Gastroesophageal sphincter (tissue), 4 donors: ENCODE measurements around the gene CORO2B. TPM values are rescaled to one million over a fixed set of nuclear protein-coding genes. Genes with fewer than 3 reads are reported as not detected.
"Not testable (repeated sequence)": the region's sequence is repeated elsewhere in the genome, so short reads cannot be mapped to it uniquely, and the experiment has no call there.

Experiments
- ATAC-seq: fragments of 150-250 bp; one replicate; pipeline ENCODE4 v1.9.1; 2016; ENCODE audit warnings: mild to moderate bottlenecking, moderate library complexity
- H3K27ac ChIP-seq, 4 donors: fragments of 200-600 bp; sonication (generic) in 3 of 4; 1 replicate in 3 of 4; 2 replicates in 1 of 4; pipeline ENCODE4 v1.5.1; 2016 to 2019
- H3K27me3 ChIP-seq: fragments of 200-600 bp; sonication (generic); one replicate; pipeline ENCODE4 v1.5.1; 2019
- H3K36me3 ChIP-seq, 2 donors: fragments of 200-600 bp; sonication (generic); one replicate each; pipeline ENCODE4 v1.5.1; 2019; ENCODE audit warnings: control low read depth in 1 of 2
- H3K4me1 ChIP-seq, 3 donors: fragments of 200-600 bp; sonication (generic); 1 replicate in 2 of 3; 2 replicates in 1 of 3; pipeline ENCODE4 v1.5.1; 2016 to 2019; ENCODE audit warnings: control low read depth in 2 of 3
- H3K4me3 ChIP-seq, 2 donors: fragments of 200-600 bp; sonication (generic); one replicate each; pipeline ENCODE4 v1.5.1; 2019; ENCODE audit warnings: mild to moderate bottlenecking in 1 of 2, moderate library complexity in 1 of 2
- H3K9me3 ChIP-seq, 3 donors: fragments of 200-600 bp; sonication (generic); one replicate each; pipeline ENCODE4 v1.5.1; 2017 to 2019; ENCODE audit warnings: control low read depth in 2 of 3
- CTCF ChIP-seq, 4 experiments: fragments of 200-600 bp in 2 of 4; fragments of 450-650 bp in 2 of 4; sonication (generic) in 1 of 4; IDR thresholded peaks; one replicate each; pipeline ENCODE4 v1.5.1; 2017 to 2019; ENCODE audit warnings: antibody characterized with exemption in 4 of 4, mild to moderate bottlenecking in 2 of 4, moderate library complexity in 2 of 4
- EP300 ChIP-seq: sonication (generic); formaldehyde crosslinking; IDR thresholded peaks from one replicate; pipeline ENCODE4 v1.6.1; 2017; ENCODE audit warnings: antibody characterized with exemption, mild to moderate bottlenecking
- POLR2A ChIP-seq, 2 donors: fragments of 450-650 bp; IDR thresholded peaks; one replicate each; pipeline ENCODE4 v1.6.1; 2017; ENCODE audit warnings: antibody characterized with exemption in 2 of 2, mild to moderate bottlenecking in 2 of 2, moderate library complexity in 1 of 2
- POLR2AphosphoS5 ChIP-seq: sonication (generic); formaldehyde crosslinking; IDR thresholded peaks from one replicate; pipeline ENCODE4 v1.6.1; 2017; ENCODE audit warnings: antibody characterized with exemption
- WGBS, 2 donors: methylation state at CpG; one replicate each; pipeline ENCODE4 v1.1.5; 2018; ENCODE audit warnings: low coverage in 1 of 2; 5-methylcytosine and 5-hydroxymethylcytosine counted together
- total RNA-seq, 4 donors: library from RNA; depleted of rRNA; stranded (reverse); fragments of >200 nt; gene quantifications; one replicate each; pipeline ENCODE4 v1.1.0, GENCODE V29; 2016

CORO2B gene
- total RNA-seq, 4 donors from 2014 or later = 3.2 to 9.1 (median 6.6) TPM

GRCh38 chr15:68602459-68603215 lies 23.8 kb downstream of the CORO2B start:
- 73 to 87% methylated on average over 7 to 9 of the region's 11 CpGs for WGBS, 2 donors
- no peaks in the 10 kb centered on the region for H3K36me3 ChIP-seq

GRCh38 chr15:68603216-68603595 lies 24.4 kb downstream of the CORO2B start:
- Histone ChIP-seq H3K9me3 (peaks cover 0 to 6% (median 0%) of the 10 kb centered on the region in 3 donors), H3K27me3 (no peaks in the 10 kb centered on the region), H3K4me3 (no peak overlapping the region), H3K4me1 (peaks cover 0 to 57% (median 14%) of the 10 kb centered on the region in 3 donors), H3K27ac (no peak overlapping the region), H3K36me3 (no peaks in the 10 kb centered on the region)
- no peak for ATAC-seq
- WGBS, 2 donors = 93 to 95% methylated on average over 4 to 5 of the region's 5 CpGs
- TF ChIP-seq POLR2A (IDR thresholded peaks at IDR 0.05) (no peak), POLR2AphosphoS5 (no peak), CTCF (IDR thresholded peaks at IDR 0.05) (no peak), EP300 (no peak)

More at GRCh38 chr15:68602459-68603215, 23.8 kb downstream of the CORO2B start:
- peaks cover 0 to 6% (median 0%) of the 10 kb centered on the region in 3 donors for H3K9me3 ChIP-seq
- TF ChIP-seq POLR2A (IDR thresholded peaks at IDR 0.05) = no peak
- no peak for TF ChIP-seq POLR2AphosphoS5
- no peak for TF ChIP-seq CTCF (IDR thresholded peaks at IDR 0.05)
- no peak for TF ChIP-seq EP300
- no peak for ATAC-seq
- no peak overlapping the region for H3K4me3 ChIP-seq
- peak overlapping the region in 1 of 4 donors; percentile 61 for H3K27ac ChIP-seq
- no peaks in the 10 kb centered on the region for H3K27me3 ChIP-seq
- H3K4me1 ChIP-seq = peaks cover 0 to 57% (median 15%) of the 10 kb centered on the region in 3 donors

- no peak for ATAC-seq
- peaks cover 0 to 6% (median 0%) of the 10 kb centered on the region in 3 donors for H3K9me3 ChIP-seq
- TF ChIP-seq EP300 = no peak
- H3K36me3 ChIP-seq = no peaks in the 10 kb centered on the region
- H3K4me1 ChIP-seq = peaks cover 0 to 57% (median 14%) of the 10 kb centered on the region in 3 donors
- no peaks in the 10 kb centered on the region for H3K27me3 ChIP-seq
- H3K4me3 ChIP-seq = no peak overlapping the region
- no peak overlapping the region for H3K27ac ChIP-seq
- WGBS, 2 donors = 92 to 100% methylated on average over 1 to 9 of the region's 9 CpGs
These were observed 25.2 kb downstream of the CORO2B start for GRCh38 chr15:68603951-68604350.

GRCh38 chr15:68604840-68605478 lies 26.2 kb downstream of the CORO2B start:
- not testable (repeated sequence) for ATAC-seq, H3K4me3 ChIP-seq
- H3K4me1 ChIP-seq = peaks cover 0 to 57% (median 14%) of the 10 kb centered on the region in 3 donors

GRCh38 chr15:68606375-68606774 lies 27.6 kb downstream of the CORO2B start:
- Histone ChIP-seq H3K36me3 (no peaks in the 10 kb centered on the region), H3K27me3 (no peaks in the 10 kb centered on the region), H3K9me3 (peaks cover 0 to 6% (median 0%) of the 10 kb centered on the region in 3 donors), H3K4me3 (no peak overlapping the region), H3K27ac (peak overlapping the region in 1 of 4 donors; percentile 28), H3K4me1 (peaks cover 0 to 52% (median 13%) of the 10 kb centered on the region in 3 donors)
- no peak for ATAC-seq
- 31 to 43% methylated on average over 2 to 3 of the region's 3 CpGs for WGBS, 2 donors
- TF ChIP-seq CTCF (IDR thresholded peaks at IDR 0.05) (no peak), POLR2AphosphoS5 (no peak), EP300 (no peak), POLR2A (IDR thresholded peaks at IDR 0.05) (no peak)

More at GRCh38 chr15:68604840-68605478, 26.2 kb downstream of the CORO2B start:
- WGBS, 2 donors = 59 to 61% methylated on average over 5 to 10 of the region's 10 CpGs
- not testable (repeated sequence) for H3K27me3 ChIP-seq, H3K27ac ChIP-seq, H3K9me3 ChIP-seq, H3K36me3 ChIP-seq
